Measurements from ENCODE around the gene RFX6.

DNA sequence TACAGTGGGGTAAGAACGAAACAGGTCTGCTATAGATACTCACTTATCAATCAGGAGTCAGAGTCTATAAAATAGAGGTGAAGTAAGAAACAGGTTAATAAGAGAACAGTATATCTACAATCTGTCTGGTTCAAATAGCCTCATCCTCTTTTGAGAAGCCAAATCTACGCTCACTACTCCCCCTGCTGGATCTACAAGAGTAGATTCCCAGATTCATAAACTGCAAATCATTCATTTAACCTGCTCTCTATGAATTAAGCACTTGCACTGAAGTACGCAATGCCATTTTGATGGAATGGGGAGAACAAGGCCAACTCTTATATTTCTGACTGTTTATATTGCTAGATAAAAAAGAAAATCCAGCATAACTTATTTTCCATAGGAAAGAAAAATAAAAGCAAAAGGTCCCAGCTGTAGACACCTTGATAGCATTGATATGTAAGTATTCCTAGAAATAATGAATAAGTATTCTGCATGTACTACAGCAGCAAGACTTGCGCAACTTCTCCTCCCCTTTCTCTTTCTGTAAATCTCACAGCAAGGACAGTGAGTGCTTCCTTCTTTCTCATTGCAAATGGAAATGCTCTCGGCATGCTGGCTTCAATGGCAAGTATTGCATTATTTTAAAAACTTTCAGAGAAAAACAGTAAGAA is 92.3 kb downstream of the RFX6 start:
- no peak for TF ChIP-seq POLR2AphosphoS5 (IDR thresholded peaks at IDR 0.05; ENCODE audit: borderline replicate concordance, low read depth, low read length)
- no peak for TF ChIP-seq EZH2 (IDR thresholded peaks at IDR 0.05)
